GM12892 (cell line): Measurements from ENCODE around the gene TMEM151A.

Experiments used
- DNase-seq: peaks from one replicate; pipeline ENCODE4 v3.0.0; 2011; ENCODE audit not compliant: insufficient read length
- FAIRE-seq: peaks from 2 replicates; lab custom pipeline; 2011; peaks lifted over from hg19 to GRCh38; lab: Jason Lieb, UNC
- POLR2A ChIP-seq: IDR thresholded peaks from 2 replicates; pipeline ENCODE4 v1.6.1; 2011; ENCODE audit warnings: low read depth, low read length, control low read depth
- POLR2AphosphoS5 ChIP-seq: IDR thresholded peaks from 2 replicates; pipeline ENCODE4 v1.6.1; 2011; ENCODE audit warnings: low read depth, low read length, control low read depth
- TAF1 ChIP-seq: IDR thresholded peaks from 2 replicates; pipeline ENCODE4 v1.6.1; 2011; ENCODE audit warnings: low read depth, mild to moderate bottlenecking, control low read depth, low read length, borderline replicate concordance

The TMEM151A gene

DNA sequence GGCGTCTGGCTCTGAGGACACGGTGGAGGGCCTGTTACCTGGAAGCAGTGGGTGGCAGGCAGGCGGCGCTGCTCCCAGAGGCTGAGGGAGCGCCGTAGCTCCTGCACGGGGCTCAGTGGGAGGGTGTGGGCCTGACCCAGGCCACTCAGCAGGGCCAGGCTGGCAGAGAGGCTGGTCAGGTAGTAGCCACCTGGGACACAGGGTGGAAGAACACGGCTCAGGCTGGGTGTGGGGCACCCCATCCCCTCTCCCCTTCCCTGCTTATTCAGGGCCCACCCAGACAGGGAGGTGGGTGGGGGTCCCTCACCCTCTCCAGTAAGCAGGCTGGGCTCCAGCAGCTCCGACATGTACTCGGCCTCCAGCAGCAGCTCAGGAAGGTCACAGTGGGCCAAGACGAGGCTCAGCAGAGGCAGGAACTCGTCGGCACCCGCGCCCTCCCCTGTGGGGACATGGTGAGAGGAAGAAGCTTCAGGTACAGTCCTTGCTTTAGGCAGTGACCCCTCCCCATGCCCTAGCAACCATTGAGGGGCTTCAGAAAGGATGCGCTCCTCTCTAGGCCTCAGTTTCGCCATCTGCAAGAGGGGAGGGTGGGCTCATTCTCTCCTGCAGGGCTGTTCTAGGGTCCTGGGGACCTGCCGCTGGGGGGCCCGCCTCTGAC, 41.7 kb downstream of the TMEM151A start:
- FAIRE-seq (no peak), DNase-seq (no peak)
- no peak for TF ChIP-seq POLR2AphosphoS5
- no peak for TF ChIP-seq TAF1
- no peak for TF ChIP-seq POLR2A

DNA sequence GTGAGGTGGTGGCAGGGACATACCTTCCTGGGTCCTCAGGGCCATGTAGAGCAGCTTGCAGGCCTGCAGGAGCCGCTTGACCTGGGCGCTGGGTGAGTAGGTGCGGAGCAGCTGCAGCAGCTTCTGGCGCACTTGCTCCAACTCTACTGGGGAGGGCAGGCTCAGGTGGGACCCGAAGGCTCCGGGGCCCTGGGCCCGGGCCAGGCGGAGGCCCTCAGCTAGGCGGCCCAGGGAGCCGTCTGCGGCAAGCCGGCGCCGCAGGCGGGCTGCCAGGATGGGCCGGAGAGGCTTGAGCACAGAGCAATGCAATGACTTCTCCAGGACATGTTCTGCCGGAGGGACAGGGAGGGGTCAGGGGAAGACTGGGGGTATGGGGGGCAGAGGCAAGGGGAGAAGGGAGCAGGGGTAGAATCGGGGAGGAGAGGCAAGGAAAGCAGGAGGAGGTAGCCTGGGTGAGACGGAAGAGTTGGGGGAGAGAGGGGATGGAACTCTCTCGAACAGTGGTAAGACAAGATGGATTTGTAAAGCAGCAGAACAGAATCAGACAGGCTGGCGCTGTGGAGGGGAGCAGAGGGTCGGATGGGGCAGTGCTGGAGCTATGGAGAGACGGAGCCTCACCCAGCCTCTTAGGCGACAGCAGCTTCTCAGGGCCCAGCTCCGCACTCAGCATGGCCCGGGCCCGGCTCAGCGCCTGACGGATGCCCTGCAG, 42.4 kb downstream of the TMEM151A start:
- no peak for FAIRE-seq
- no peak for DNase-seq

GRCh38 chr11:66334605-66335442, 43.1 kb downstream of the TMEM151A start:
- DNase-seq (no peak), FAIRE-seq (no peak)
- TF ChIP-seq POLR2A (no peak), POLR2AphosphoS5 (no peak), TAF1 (no peak)

More for the DNA sequence above, 42.4 kb downstream of the TMEM151A start:
- no peak for TF ChIP-seq POLR2A
- no peak for TF ChIP-seq TAF1
- no peak for TF ChIP-seq POLR2AphosphoS5

DNA sequence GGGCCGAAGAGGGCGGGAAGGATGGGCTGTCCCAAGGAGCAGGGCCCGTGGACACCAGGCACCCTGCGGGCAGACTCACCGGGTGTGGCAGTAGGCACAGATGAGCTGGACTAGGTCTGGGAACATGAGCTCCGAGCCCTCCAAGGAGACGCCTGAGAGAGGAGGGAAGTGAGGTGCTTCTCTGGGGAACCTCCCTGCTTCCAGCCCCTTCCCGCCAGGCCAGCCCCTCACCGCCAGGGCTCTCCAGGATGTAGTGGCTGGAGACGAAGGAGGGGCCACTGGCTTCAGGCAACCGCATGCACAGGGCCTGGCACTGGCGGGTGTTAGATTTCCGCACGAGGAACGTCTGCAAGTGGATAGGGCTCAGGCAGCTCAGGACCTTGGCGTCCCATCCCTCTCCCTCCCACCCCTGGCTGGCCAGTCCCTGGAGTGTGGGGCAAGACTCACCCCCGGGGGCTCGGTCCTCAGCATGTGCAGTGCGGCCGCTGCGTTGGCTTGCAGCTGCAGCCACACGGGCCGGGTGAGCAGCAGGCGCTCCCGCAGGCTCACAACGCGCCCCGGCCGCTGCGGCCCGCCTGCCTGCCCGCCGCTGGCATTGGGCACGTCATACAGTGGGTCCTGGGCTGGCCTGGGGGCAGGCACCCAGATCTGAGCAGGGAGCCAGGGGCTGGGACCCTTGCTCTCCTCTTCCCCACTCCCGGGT, 44.0 kb downstream of the TMEM151A start:
- TF ChIP-seq TAF1 (no peak), POLR2A (no peak), POLR2AphosphoS5 (no peak)
- DNase-seq, result no peak
- peak; percentile 42 for FAIRE-seq

DNA sequence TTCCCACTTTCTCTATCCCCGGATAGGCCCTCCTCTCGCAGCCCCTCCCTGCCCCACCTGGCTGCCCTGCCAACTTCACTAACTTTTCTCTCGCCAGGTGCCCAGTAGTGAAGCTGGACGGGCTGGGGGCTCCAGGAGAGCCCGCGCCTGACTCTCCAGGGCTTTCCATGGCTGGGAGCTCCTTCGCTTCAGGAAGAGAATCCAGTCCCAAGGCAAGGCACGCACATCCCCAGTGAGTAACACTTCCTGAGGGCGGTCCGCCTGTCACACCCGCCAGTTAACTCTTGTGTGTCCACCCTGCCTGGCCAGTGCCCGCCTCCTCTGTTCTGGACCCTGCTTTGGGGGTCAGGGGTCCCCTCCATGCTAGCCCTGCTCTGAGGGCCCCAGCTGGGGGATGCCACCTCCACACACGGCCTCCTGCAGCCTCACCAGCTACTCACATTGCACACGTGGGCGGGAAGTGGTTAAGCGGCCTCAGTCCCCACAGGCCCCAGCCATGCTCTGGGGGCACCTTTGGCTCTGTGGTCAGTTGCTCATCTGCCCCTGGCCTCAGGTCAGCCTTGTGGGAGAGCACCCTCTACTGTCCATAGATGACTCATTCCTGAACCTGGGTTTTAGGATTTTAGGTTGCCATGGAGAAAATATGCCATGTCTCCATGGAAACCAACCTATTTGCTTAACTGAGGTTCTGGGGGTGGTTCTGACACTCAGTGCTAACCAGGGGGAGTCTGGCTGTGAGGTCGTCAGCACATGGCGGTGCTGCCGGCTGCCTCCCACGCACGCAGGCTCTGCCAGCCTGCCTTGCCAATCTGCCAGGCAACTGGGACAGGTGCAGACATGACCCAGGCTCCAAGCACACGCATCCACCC, 44.8 kb downstream of the TMEM151A start, which contains the start of gene RIN1:
TSS of gene RIN1 (minus strand) at position 201 of the 869 bp plus-strand sequence. CDS start at position 169, 32 bp downstream.
- TF ChIP-seq POLR2A (peak; percentile 38; the same call in 1 of the 2 replicates), POLR2AphosphoS5 (peak; percentile 64), TAF1 (no peak)
- DNase-seq (peak; percentile 85), FAIRE-seq (peak; percentile 96)

GRCh38 chr11:66337103-66337899, 45.6 kb downstream of the TMEM151A start:
- DNase-seq (no peak), FAIRE-seq (no peak)
- TF ChIP-seq POLR2A (no peak), TAF1 (no peak), POLR2AphosphoS5 (no peak)

GRCh38 chr11:66338276-66339161, 46.8 kb downstream of the TMEM151A start:
- no peak for DNase-seq
- TF ChIP-seq POLR2A (no peak), POLR2AphosphoS5 (no peak), TAF1 (no peak)
- no peak for FAIRE-seq

GRCh38 chr11:66339162-66339675, 47.5 kb downstream of the TMEM151A start:
- DNase-seq (no peak), FAIRE-seq (no peak)
- TF ChIP-seq POLR2A (no peak), POLR2AphosphoS5 (no peak), TAF1 (no peak)
